CD4-positive, alpha-beta T cell treated with Interleukin-17A for 1 hour (primary cell): ENCODE data around the gene CAPG.
"Not testable (repeated sequence)": the region's sequence is repeated elsewhere in the genome, so short reads cannot be mapped to it uniquely, and the experiment has no call there.

ENCODE experiments used
- DNase-seq: peaks from one replicate; pipeline ENCODE4 v3.0.0-alpha.2; 2020

Gene CAPG, protein sequence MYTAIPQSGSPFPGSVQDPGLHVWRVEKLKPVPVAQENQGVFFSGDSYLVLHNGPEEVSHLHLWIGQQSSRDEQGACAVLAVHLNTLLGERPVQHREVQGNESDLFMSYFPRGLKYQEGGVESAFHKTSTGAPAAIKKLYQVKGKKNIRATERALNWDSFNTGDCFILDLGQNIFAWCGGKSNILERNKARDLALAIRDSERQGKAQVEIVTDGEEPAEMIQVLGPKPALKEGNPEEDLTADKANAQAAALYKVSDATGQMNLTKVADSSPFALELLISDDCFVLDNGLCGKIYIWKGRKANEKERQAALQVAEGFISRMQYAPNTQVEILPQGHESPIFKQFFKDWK

DNA sequence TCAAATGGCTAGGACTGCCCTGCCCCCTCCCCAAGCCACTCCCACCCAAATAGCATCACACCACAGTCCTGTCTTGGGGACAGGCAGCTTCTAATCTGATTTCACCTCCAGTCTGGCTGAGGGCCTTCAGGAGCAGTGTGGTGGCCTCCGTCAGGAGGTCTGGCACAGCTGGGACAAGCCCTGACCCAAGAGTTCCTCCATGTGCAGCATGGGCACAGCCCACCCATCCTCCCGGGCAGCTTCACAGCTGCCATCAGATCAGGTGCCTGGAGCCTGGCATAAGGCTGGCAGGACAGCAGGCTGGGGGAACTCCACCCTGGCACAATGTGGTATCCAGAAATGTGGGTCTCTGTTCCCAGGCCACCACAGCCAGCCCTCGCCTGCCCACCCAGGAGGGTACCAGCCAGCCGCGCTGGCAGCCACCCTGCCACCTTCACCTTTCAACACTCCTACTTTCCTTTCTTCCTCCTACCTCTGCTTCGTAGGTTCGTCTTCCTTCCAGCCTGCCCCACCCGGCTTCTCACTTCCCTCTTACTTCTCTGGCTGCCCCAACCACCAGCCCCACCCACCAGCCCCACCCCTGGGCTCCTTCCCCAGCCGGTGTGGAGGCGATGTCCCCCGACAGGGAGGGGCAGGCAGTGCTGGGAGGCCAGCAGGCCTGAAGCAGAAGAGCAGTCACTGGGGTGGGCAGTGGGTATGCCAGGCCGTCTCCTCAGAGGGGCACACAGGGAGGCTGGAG is at the start of gene CAPG:
TSS of gene CAPG (minus strand) at position 522 of the 739 bp plus-strand sequence. CDS start 8,221 bp downstream, outside the sequence.
- DNase-seq, result peak; percentile 52

DNA sequence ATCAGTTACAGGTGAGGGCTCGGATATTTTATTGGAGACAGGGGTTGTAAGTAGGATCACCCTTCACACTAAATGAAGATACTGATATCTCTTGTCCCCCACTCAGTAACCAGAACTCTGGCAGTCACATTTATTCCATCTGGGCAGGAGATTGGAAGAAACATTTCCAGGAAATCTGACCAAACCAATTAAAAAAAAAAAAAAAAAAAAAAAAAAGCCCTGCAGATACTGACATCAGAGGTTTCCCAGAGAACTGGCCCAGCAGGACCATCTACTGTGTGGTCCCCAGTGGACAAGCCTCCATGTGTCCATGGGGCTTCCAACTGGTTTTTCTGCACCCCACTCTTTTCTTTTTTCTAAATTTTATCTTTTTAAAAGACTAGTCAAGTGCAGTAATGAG is 49.6 kb upstream of the CAPG start:
- no peak for DNase-seq

DNA sequence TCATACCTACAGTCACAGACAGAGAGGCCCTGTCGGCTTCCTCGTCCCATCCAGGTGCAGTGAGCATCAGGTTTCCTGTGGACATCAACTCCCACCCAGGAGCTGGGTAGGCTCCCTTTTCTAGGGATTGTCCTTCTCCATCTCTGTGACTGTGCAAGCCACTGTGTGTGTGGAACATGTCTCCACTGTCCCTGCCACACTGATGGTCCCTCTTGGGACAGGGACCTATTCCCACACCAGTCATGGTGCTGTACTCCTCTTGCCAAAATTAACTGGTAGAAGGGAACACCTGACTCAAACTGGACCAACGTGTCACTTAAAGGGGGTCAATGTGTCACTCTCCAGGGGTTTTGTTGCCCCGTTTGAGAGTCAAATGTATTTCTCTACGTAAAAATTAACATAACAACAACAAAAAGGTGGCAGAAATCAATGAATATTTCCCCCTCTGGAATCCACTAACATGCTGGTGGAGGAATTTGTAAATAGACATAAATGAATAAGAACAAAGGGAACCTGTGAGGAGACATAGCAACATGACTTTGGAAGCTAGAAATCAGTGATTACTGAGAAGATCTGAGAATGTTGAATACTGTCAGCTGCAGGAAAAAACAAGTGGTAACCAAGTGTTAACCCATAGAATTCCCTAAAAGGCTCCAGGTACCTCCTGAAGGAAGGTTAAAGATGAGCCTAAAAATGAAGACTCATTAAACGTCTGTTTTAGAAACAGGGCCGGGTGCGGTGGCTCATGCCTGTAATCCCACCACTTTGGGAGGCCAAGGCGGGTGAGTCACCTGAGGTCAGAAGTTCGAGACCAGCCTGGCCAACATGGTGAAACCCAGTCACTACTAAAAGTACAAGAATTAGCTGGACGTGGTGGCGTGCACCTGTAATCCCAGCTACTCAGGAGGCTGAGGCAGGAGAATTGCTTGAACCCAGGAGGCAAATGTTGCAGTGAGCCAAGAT is 48.7 kb upstream of the CAPG start:
- no peak for DNase-seq

- DNase-seq, result no peak
These were observed 47.7 kb upstream of the CAPG start for GRCh38 chr2:85457877-85458316.

GRCh38 chr2:85457043-85457442 is 46.9 kb upstream of the CAPG start:
- DNase-seq, result no peak

- no peak for DNase-seq
These were observed 45.5 kb upstream of the CAPG start for GRCh38 chr2:85455552-85456090.

DNA sequence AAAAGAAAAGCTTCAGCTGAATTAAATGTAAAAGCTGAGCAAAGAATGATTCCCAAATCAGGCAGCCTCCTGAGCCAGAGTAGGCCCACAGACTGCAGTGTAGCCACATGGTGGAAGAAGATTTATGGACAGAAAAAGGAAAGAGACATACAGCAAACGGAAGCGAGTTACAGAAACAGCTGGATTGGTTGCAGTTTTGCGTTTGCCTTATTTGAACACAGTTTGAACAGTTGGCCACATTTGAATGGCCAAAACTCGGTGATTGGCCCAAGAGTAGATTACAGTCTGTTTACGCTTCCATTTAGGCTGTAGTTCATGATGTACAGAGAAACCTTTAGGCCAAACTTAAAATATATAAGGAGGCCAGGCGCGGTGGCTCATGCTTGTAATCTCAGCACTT is 43.4 kb upstream of the CAPG start:
- no peak for DNase-seq

DNA sequence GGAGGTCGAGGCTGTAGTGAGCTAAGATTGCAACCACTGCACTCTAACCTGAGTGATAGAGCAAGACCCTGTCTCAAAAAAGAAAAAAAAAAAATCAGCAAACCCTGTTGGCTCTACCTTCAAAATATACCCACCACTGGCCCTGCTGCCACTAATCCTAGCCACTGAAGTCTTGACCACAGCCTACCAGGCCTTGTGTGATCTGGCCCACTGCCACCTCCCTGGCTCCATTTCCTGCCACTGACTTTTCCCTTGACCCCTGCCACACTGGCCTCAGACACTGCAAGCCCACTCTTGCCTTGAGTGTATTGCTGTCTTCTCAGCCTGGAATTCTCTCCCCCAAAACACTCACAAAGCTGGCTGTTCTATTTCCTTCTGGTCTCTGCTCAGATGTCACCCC is 42.1 kb upstream of the CAPG start:
- DNase-seq, result no peak

DNA sequence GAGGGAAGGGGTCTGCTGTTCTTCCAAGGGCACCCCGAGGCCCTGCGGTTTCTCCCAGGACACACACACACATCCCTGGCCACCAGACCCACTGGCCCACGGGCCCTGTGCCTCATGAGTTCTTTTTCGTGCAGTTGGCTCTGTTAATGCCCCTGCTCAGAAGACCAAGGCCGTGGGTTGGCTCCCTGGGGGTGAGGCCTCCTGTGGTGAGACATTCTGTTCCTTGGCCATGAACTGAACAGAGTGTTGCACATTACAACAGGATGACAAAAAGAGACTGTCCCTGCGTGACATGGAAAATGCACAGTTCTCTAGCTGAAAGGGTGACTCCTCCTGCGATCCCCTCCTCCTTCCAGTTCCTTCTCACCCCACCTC is 39.0 kb upstream of the CAPG start:
- no peak for DNase-seq

- DNase-seq, result no peak
These were observed 38.5 kb upstream of the CAPG start for GRCh38 chr2:85448461-85449213.

GRCh38 chr2:85447222-85447585 is 37.0 kb upstream of the CAPG start:
- no peak for DNase-seq

GRCh38 chr2:85446296-85447221 is 36.4 kb upstream of the CAPG start:
- no peak for DNase-seq

- no peak for DNase-seq
These were observed 35.4 kb upstream of the CAPG start for GRCh38 chr2:85445316-85446295.

DNA sequence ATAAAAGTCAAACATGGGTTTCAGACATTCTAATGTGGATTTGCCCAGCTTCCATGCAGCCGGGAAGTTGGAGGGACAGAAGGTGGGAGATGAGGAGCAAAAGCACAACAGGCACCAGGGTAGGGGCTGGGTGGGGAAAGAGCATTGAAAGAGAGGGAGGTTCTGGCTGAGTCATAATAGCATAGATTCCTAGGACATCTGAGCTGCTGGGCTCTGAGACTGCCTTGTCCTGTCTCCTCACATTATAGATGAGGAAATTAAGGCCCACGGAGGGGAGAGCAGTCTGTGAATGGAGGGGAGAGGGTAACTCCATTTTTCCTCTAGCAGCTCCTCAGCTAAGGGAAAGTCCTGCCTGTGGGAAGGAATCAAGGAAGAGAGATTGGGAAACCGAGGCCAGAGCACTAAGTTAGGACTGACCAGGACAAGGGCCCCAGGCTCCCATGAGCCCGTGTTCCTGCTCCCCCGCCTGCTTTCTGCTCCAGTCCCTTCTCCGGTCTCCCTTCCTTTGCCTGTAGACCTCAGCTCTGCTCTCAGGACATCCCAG is 34.5 kb upstream of the CAPG start:
- DNase-seq, result no peak

DNA sequence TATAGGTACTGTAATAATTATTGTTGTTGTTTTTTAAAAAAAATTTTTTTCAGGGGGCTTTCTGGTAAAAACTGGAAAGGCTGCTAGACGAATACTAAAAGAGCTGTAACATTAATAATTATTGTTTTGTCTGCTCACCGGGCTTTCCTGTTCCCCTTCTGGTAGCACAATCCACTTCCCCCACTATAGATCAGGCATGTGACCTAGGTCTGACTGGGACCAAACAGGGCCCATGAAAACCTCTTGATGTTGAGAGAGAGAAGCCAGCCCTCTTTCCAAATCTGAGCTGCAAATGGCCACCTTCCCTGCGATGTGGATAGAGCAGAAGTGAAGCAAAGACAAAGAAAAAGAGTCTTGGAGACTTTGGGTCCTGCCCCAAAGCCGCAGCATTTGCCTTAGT is 31.7 kb upstream of the CAPG start:
- no peak for DNase-seq

DNA sequence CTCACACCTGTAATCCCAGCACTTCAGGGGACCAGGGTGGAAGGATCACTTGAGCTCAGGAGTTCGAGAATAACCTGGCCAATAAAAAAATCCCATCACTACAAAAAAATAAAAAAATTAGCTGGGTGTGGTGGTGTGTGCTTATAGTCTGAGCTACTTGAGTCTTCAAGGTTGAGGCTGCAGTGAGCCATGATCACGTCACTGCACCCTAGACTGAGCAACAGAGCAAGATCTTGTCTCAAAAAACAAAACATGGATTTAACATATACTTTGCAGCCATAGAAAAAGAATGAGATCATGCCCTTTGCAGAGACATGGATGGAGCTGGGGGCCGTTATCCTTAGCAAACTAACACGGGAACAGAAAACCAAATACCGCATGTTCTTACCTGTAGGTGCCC is 30.6 kb upstream of the CAPG start:
- no peak for DNase-seq

GRCh38 chr2:85439986-85440385 is 29.8 kb upstream of the CAPG start:
- DNase-seq, result no peak

GRCh38 chr2:85439569-85439968 is 29.4 kb upstream of the CAPG start:
- not testable (repeated sequence) for DNase-seq

- no peak for DNase-seq
These were observed 28.9 kb upstream of the CAPG start for GRCh38 chr2:85439025-85439472.
